Kasumi-1 (cell line): ENCODE results near the gene TNFRSF25.

ENCODE experiments used
- DNase-seq, 2 experiments: peaks; one replicate each; lab custom pipeline; 2025; lab: John Stamatoyannopoulos, UW

TNFRSF25 gene

GRCh38 chr1:6466023-6466422, at the start of gene TNFRSF25:
TSS of gene TNFRSF25 (minus strand) at chr1:6466173. CDS start at chr1:6466107, 66 bp downstream.
- no peak for DNase-seq

DNA sequence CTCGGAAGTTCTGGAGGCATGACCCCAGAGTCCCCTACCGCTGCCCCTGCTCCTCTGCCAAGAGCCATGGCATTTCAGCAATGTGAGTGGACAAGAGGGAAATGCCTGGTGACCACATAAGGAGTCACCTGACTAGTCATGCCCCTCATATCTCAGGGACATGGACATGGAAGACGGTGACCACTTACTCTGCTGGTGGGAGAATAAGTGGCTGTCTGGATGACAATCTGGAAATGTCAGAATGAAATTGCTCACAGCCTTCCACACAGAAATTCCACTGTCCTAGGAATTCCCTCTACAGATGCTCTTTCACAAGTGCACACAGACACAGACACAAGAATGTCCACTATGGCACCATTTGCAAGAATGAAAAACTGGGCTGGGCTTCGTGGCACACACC, 49.8 kb upstream of the TNFRSF25 start:
- no peak for DNase-seq

- DNase-seq: no peak
Measured at GRCh38 chr1:6513320-6513801, 47.4 kb upstream of the TNFRSF25 start.

DNA sequence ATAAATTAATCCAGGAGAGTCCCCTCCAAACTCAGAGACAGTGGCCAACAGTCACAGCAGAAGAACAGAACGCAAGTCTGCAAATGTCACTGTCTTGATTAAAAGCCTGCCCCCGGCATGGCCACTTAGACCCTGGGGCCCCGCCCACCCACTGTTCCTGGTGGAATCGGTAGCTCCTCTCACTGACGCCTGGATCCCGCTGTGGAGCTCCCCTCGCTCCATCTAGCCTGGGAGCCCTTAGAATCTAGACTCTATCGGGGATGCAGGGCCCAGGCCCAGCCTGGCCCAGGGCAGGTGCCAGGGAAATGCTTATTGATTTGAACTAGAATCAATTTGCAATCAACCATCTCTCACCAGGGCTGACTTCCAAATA, 46.9 kb upstream of the TNFRSF25 start:
- no peak for DNase-seq

GRCh38 chr1:6512245-6512907, 46.4 kb upstream of the TNFRSF25 start:
- DNase-seq: no peak

DNA sequence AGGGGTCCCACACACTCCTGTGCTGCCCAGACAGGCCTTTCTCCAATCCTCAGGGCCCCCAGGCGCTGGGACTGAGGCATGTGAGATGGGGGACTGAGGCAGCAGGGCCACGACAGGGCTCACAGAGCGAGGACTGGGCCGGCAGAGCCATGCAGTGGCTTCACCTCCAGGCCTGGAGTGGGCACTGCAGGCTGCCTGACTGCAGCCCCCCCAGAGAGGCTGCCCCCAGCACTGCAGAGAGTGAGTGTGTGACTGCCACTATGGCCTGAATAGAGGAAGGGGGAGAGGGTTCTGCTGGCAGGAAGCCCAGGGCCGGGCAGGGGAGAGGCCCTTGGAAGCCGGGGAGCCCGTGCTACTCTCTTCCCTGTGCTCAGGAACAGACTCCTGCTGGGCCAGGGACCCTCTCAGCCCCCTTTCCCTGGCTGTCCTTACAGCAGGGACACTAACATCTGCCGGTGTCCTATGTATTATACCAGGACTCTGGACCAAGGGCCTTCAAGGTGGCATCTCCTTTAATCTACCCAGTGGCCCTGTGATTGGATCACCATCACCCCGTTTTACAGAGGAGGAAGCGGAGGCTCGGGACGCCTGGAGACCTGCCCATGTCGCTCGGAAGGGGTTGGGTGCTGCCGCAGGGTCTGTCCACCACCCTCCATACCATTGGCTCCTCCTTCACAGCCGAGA, 45.7 kb upstream of the TNFRSF25 start:
- DNase-seq: no peak

GRCh38 chr1:6511056-6511455, 45.1 kb upstream of the TNFRSF25 start:
- DNase-seq: no peak

DNA sequence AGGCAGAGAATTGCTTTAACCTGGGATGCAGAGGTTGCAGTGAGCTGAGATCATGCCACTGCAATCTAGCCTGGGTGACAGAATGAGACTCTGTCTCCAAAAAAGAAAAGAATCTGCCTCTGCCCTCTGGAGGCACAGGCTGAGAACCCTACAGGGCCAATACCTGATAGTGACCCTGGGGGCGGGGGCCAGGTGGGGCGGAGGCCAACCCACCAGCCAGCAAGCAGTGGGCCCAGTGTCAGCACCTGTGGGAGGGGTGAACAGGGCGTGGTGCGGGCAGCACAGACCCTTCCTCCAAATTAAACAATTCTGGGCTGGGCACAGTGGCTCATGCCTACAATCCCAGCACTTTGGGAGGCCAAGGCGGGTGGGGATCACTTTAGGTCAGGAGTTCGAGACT, 44.5 kb upstream of the TNFRSF25 start:
- no peak for DNase-seq

- DNase-seq: no peak
Measured at GRCh38 chr1:6509919-6510291, 43.9 kb upstream of the TNFRSF25 start.

GRCh38 chr1:6509220-6509918, 43.4 kb upstream of the TNFRSF25 start:
- no peak for DNase-seq

DNA sequence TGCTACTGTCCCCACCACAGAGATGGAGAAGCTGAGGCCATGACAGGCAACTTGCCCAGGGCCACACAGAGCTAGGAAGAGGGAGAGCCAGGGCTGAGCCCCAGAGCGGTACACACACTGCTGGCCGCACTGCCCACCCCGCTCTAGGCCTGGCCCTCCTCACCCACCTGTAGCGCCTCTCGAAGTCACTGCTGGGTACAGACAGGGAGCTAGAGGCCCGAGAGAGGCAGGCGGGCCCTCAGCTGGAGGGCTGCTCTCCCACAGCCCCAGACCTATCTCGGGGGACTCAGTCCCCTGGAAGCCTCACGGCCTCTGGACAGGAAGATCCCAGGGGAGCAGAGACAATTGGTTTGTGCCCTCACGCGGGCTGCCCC, 42.8 kb upstream of the TNFRSF25 start:
- DNase-seq: no peak

- DNase-seq: no peak
Measured at GRCh38 chr1:6508154-6508815, 42.3 kb upstream of the TNFRSF25 start.

- no peak for DNase-seq
Measured at GRCh38 chr1:6507461-6507911, 41.5 kb upstream of the TNFRSF25 start.

- peak; percentile 41 to 72 for DNase-seq
Measured at GRCh38 chr1:6507037-6507428, 41.1 kb upstream of the TNFRSF25 start.

- DNase-seq: no peak
Measured at GRCh38 chr1:6506210-6507036, 40.5 kb upstream of the TNFRSF25 start.

GRCh38 chr1:6505367-6506209, 39.6 kb upstream of the TNFRSF25 start:
- DNase-seq: no peak

- no peak for DNase-seq
Measured at GRCh38 chr1:6504887-6505286, 38.9 kb upstream of the TNFRSF25 start.

DNA sequence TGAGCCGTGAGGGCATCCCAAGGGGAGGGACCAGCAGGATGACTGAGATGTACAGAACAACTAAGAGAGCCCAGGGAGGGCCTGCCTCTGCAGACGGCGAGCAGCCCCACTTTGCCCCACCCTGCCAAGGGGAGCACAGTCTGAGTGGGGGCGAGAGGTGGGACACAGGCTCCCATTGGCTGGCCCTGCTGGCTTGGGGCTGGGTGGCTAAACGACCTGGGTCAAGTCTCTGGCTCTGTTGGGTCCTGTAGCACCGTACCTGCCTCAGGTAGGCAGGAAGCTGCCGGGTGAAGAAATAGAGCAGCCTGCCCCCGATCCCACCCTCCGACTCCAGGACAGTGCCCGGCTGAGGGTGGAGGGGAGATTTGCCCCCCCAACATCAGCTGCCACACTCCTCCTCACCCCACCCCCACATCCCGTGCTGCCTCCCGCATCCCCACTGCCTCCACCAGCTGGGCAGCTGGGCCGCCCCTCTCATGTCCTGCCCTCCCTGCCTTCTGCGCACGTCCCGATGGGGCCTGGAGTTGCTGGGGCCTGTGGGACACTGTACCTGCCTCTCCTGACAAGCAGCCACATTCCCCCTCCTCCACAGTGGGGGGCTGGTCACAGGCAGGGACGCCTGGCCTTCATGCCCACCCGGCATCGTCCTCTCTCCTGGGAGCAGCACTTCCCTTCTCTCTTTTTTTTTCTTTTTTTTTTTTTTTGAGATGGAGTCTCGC, 38.1 kb upstream of the TNFRSF25 start:
- no peak for DNase-seq

- no peak for DNase-seq
Measured at GRCh38 chr1:6502000-6502891, 36.3 kb upstream of the TNFRSF25 start.
